ENCODE results near the gene RHOC. TPM values are rescaled to one million over a fixed set of nuclear protein-coding genes. Genes with fewer than 3 reads are reported as not detected.
A peak's percentile ranks its signal among the peaks of the same experiment; 100 is the strongest.
"Not testable (repeated sequence)": the region's sequence is repeated elsewhere in the genome, so short reads cannot be mapped to it uniquely, and the experiment has no call there.

RHOC gene
- polyA plus RNA-seq (ENCODE audit: insufficient read length in 10 of 10) = 100 to 1,000 TPM; 256 to 336 (median 299) TPM
- long read RNA-seq, donor 1, transcript RHOC-208 (5 exons, 1,355 nt) = major isoform, 45 of 130 reads
- long read RNA-seq, donor 1, transcript RHOC-202 (6 exons, 1,418 nt) = minor isoform, 41 of 130 reads
- long read RNA-seq, donor 1, partial matches to known transcripts = 39 of 130 reads
- long read RNA-seq, donor 1, other reads (novel, unspliced or antisense) = 0 of 130 reads
- long read RNA-seq, donor 2, transcript RHOC-208 (5 exons, 1,355 nt) = minor isoform, 34 of 113 reads
- long read RNA-seq, donor 2, transcript RHOC-202 (6 exons, 1,418 nt) = major isoform, 44 of 113 reads
- long read RNA-seq, donor 2, partial matches to known transcripts = 34 of 113 reads
- long read RNA-seq, donor 2, other reads (novel, unspliced or antisense) = 0 of 113 reads
- long read RNA-seq, donor 3 = 0 reads
- long read RNA-seq, donor 4, transcript RHOC-202 (6 exons, 1,418 nt) = major isoform, 40 of 106 reads
- long read RNA-seq, donor 4, transcript RHOC-208 (5 exons, 1,355 nt) = minor isoform, 23 of 106 reads
- long read RNA-seq, donor 4, partial matches to known transcripts = 35 of 106 reads
- long read RNA-seq, donor 4, other reads (novel, unspliced or antisense) = 5 of 106 reads
- long read RNA-seq, donor 5, transcript RHOC-202 (6 exons, 1,418 nt) = major isoform, 84 of 195 reads
- long read RNA-seq, donor 5, transcript RHOC-208 (5 exons, 1,355 nt) = minor isoform, 49 of 195 reads
- long read RNA-seq, donor 5, partial matches to known transcripts = 55 of 195 reads
- long read RNA-seq, donor 5, other reads (novel, unspliced or antisense) = 5 of 195 reads
- long read RNA-seq, donor 6, transcript RHOC-202 (6 exons, 1,418 nt) = major isoform, 52 of 154 reads
- long read RNA-seq, donor 6, transcript RHOC-208 (5 exons, 1,355 nt) = minor isoform, 51 of 154 reads
- long read RNA-seq, donor 6, partial matches to known transcripts = 49 of 154 reads
- long read RNA-seq, donor 6, other reads (novel, unspliced or antisense) = 0 of 154 reads
- long read RNA-seq, donor 7, transcript RHOC-208 (5 exons, 1,355 nt) = minor isoform, 27 of 84 reads
- long read RNA-seq, donor 7, transcript RHOC-202 (6 exons, 1,418 nt) = major isoform, 32 of 84 reads
- long read RNA-seq, donor 7, partial matches to known transcripts = 24 of 84 reads
- long read RNA-seq, donor 7, other reads (novel, unspliced or antisense) = 0 of 84 reads
- long read RNA-seq, donor 8, transcript RHOC-208 (5 exons, 1,355 nt) = major isoform, 24 of 74 reads
- long read RNA-seq, donor 8, transcript RHOC-202 (6 exons, 1,418 nt) = minor isoform, 20 of 74 reads
- long read RNA-seq, donor 8, partial matches to known transcripts = 29 of 74 reads
- long read RNA-seq, donor 8, other reads (novel, unspliced or antisense) = 0 of 74 reads
- long read RNA-seq, donor 9, transcript RHOC-202 (6 exons, 1,418 nt) = minor isoform, 6 of 17 reads
- long read RNA-seq, donor 9, transcript RHOC-208 (5 exons, 1,355 nt) = major isoform, 9 of 17 reads
- long read RNA-seq, donor 9, partial matches to known transcripts = 0 of 17 reads
- long read RNA-seq, donor 9, other reads (novel, unspliced or antisense) = 0 of 17 reads

DNA sequence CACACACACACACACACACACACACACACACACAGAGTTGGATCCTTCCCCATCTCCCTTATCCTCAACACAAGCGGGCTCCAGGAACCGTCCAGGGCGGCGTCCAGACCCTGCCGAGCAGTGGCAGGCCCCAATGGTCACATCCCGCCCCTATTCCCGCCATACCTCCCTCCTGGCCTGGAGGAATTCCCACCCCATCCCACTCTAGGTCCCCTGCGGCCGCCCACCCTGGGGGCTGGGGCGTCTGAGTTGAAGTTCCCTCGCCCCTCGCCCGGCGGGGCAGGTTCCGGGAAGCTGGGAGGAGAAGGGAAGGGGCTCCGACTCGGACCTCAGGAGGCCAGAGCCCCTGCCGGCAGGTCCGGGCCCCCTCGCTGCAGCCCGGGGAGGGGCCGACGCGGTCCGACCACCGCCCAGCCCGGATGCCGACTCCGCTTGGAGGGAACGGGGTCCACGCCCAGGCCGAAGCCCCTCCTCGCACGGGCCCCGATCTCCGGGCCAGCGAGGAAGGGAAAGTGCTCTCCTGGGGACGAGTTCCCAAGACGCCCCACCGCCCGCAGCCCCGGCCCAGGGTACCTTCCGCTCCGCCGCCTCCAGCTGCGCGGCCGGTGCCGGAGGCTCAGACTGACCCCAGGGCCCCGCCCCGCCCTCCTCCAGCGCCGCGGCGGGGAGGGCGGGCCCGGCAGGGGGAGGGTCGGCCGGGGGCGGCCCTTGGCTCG lies at the start of gene RHOC:
Gene RHOC (minus strand): TSS at position 623 of the 716 bp plus-strand sequence. CDS start 3,328 bp downstream, outside the sequence.
- DNase-seq = peak in 1 of 3 donors; percentile 73

GRCh38 chr1:112754116-112754628 lies 47.2 kb upstream of the RHOC start:
- no peak for DNase-seq

GRCh38 chr1:112748396-112748795 lies 41.5 kb upstream of the RHOC start:
- DNase-seq = no peak

GRCh38 chr1:112744009-112744578 lies 37.2 kb upstream of the RHOC start:
- DNase-seq = peak; percentile 24 to 79 (median 40)

GRCh38 chr1:112743174-112744008 lies 36.5 kb upstream of the RHOC start:
- DNase-seq = peak in 1 of 3 donors; percentile 49

DNA sequence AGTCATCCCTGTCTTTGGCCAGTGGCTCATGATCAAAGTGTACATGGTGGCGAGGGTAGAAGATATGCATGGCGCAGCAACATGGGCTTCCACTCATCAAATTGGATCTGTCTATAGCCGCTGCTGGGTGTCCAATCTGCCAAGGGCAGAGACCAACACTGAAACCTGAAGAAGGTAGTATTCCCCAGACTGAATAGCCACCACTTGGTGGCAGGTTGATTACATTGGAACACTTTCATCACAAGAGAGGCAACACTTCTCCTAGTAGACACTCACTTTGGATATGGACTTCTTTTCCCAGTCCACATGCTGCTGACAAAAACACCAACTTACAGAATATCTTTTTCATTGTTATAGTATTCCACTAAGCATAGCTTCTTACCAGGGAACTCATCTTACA lies 30.6 kb upstream of the RHOC start:
- DNase-seq = no peak

GRCh38 chr1:112735752-112736151 lies 28.8 kb upstream of the RHOC start:
- DNase-seq = peak in 1 of 3 donors; percentile 62

DNA sequence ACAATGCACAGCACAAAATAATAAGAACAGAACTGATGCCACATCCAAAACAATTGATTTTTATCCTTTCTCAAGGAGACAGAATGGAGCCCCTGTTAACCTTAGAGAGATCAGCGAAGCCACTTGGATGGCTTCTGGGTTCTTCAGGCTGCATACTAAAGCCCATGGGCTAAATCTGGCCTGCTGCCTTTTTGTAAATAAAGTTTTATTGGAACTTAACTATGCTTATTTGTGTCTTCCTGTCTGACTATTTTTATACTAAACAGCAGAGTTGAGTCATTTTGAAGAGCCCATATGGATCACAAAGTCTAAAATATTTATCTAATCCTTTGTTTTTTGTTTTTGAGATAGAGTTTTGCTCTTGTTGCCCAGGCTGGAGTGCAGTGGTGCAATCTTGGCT lies 24.5 kb upstream of the RHOC start:
- DNase-seq = no peak

- no peak for DNase-seq
Measured at GRCh38 chr1:112729909-112730308, 23.0 kb upstream of the RHOC start.

- not testable (repeated sequence) for DNase-seq
Measured at GRCh38 chr1:112729011-112729410, 22.1 kb upstream of the RHOC start.

DNA sequence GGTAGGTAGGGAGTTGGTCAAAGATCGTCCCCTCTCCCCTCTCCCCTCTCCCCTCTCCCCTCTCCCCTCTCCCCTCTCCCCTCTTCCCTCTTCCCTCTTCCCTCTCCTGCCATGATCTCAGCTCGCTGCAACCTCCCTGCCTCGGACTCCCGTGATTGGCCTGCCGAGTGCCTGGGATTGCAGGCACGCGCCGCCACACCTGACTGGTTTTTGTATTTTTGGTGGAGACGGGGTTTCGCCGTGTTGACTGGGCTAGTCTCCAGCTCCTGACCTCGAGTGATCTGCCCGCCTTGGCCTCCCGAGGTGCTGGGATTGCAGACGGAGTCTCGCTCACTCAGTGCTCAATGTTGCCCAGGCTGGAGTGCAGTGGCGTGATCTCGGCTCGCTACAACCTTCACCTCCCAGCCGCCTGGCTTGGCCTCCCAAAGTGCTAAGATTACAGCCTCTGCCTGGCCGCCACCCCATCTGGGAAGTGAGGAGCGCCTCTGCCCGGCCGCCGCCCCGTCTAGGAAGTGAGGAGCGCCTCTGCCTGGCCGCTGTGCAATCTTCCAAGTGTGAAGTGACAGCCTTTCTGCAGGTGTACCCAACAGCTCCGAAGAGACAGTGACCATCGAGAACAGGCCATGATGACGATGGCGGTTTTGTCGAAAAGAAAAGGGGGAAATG lies 21.5 kb upstream of the RHOC start:
- not testable (repeated sequence) for DNase-seq

- DNase-seq = no peak
Measured at GRCh38 chr1:112727716-112728115, 20.8 kb upstream of the RHOC start.

DNA sequence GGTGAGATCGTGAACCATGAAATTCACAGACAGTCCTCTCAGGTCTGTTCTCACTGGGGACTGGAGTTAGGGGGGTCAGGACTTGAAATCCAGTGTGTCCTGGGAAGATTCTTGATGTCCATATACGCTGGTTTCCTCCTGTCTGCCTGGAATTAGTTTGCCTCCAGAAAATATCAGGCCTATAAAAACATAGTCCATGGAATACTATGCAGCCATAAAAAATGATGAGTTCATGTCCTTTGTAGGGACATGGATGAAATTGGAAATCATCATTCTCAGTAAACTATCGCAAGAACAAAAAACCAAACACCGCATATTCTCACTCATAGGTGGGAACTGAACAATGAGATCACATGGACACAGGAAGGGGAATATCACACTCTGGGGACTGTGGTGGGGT lies 17.3 kb upstream of the RHOC start:
- DNase-seq = not testable (repeated sequence)

DNA sequence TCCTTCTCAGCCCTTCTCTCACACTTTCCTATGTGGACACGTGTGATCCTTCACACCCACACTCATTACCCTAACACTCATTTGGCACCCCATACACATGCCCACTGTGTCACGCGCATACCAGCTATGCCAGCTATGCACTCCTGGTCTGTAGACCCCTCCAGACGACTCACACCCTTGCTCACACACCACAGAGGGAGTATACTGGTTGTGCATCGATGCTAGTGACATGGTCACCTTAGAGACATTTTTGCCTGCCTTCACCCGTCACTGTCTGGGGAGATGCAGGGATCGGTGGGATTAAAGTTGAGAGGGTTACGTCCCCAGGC lies 16.5 kb upstream of the RHOC start:
- no peak for DNase-seq

GRCh38 chr1:112722601-112723510 lies 15.9 kb upstream of the RHOC start:
- DNase-seq = peak in 1 of 3 donors; percentile 68

DNA sequence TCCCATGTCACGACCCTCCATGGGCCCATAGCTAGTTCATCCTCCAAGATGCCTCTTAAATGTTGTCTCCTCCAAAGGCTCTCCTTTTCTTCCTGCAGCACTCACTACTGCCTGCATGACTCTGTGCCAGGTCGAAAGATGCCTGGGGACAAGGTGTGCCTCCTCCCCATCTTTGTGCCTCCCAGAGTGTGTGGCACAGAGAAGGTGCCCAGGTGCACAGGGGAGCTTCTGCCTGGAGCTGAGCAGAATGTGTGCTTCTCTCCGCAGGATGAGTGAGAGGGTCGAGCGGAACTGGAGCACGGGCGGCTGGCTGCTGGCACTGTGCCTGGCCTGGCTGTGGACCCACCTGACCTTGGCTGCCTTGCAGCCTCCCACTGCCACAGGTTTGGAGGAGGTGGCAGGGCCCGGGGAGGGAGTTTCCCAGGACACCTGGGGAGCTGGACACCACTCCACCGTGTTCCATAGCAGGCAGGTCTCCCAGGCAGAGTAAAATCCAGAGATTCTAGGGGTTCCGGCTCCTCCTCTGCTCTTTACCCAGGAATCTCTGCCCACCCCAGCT lies 15.1 kb upstream of the RHOC start:
- DNase-seq = no peak

DNA sequence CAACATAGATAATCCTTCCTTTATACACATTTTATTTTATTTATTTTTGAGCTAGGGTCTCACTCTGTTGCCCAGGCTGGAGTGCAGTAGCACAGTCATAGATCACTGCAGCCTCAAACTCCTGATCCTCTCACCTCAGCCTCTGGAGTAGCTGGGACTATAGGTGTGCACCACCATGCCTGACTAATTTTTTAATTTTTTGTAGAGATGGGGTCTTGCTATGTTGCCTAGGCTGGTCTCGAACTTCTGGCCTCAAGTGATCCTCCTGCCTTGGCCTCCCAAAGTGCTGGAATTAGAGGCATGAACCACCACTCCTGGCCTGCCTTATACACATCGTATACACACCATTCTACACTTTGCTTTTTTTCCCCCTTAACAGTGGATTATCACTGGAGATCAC lies 14.4 kb upstream of the RHOC start:
- not testable (repeated sequence) for DNase-seq
